ENCODE measurements around the gene CLPTM1. TPM values are rescaled to one million over a fixed set of nuclear protein-coding genes. Genes with fewer than 3 reads are reported as not detected.
"Not testable (repeated sequence)": the region's sequence is repeated elsewhere in the genome, so short reads cannot be mapped to it uniquely, and the experiment has no call there.

CLPTM1 gene
- total RNA-seq, 1 donor from 2014 or later: 36.7 TPM

- no peak for DNase-seq
These were observed 11.4 kb upstream of the CLPTM1 start for GRCh38 chr19:44943801-44944249.

DNA sequence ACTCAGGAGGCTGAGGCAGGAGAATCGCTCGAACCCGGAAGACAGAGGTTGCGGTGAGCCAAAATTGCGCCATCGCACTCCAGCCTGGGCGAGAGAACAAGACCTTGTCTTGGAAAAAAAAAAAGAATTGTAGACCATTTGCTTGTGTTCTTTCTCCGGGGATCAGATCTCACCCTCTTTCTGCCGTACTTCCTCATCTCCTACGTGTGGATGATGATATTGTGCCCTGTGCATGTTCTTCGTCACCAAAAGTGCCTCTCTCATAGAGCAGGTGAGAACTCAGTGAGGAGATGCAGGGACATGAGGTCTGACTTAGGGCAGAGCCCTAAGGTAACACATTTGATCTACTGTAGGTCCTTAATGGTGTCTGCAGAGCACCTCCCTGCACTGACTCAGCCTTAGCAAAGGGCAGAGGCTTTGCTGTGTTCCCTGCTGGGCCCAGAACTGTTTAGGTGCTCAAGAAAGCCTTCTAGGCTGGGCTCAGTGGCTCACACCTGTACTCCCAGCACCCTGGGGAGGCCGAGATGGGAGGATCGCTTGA lies 8.1 kb upstream of the CLPTM1 start:
- DNase-seq: no peak

DNA sequence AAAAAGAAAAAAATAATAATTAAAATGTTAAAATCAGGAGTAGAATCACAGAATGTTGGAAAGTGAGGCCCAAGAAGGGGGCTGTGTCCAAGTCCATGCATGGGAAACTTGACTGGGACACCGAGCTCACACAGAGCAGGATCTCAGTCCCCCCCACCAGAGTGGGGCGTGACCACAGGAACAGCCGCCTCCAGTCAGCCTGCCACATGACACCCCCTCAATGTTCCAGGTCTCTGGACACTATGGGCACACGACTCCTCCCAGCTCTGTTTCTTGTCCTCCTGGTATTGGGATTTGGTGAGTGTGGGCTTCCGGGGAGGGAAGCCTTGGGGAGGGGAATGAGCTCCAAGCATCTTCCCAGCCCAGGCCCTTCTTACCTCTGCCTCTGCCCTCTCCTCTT lies 6.9 kb upstream of the CLPTM1 start:
- DNase-seq: no peak

GRCh38 chr19:44948763-44949374 lies 6.3 kb upstream of the CLPTM1 start:
- no peak for DNase-seq

DNA sequence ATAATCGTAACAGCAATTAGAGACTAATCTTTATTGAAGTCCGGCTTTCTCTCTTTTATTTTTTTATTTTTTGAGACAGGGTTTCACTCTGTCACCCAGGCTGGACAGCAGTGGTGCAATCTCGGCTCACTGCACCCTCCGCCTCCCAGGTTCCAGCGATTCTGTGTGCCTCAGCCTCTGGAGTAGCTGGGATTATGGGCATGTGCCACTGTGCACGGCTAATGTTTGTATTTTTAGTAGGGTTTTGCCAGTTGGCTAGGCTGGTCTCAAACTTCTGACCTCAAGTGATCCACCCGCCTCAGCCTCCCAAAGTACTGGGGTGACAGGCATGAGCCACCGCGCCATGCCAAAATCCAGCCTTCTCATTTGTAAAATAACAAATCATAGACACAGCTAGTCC lies 5.6 kb upstream of the CLPTM1 start:
- DNase-seq: no peak

- peak; percentile 46 for DNase-seq
These were observed 3.7 kb upstream of the CLPTM1 start for GRCh38 chr19:44951179-44952159.

DNA sequence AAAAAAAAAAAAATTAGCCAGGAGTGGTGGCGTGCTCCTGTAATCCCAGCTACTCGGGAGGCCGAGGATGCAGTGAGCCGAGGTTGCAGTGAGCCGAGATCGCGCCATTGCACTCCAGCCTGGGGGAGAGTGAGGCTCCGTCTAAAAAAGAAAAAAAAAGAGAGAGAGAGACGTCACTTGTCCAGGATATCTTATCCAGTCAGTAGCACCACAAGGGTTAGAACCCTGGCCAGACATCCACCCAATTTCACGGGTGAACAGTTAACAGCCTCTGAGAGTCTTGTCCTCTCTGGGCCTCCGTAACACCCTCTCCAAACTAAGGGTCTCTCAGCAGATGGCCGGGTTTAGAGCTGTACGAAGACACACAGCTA lies 917 bp upstream of the CLPTM1 start:
- no peak for DNase-seq

DNA sequence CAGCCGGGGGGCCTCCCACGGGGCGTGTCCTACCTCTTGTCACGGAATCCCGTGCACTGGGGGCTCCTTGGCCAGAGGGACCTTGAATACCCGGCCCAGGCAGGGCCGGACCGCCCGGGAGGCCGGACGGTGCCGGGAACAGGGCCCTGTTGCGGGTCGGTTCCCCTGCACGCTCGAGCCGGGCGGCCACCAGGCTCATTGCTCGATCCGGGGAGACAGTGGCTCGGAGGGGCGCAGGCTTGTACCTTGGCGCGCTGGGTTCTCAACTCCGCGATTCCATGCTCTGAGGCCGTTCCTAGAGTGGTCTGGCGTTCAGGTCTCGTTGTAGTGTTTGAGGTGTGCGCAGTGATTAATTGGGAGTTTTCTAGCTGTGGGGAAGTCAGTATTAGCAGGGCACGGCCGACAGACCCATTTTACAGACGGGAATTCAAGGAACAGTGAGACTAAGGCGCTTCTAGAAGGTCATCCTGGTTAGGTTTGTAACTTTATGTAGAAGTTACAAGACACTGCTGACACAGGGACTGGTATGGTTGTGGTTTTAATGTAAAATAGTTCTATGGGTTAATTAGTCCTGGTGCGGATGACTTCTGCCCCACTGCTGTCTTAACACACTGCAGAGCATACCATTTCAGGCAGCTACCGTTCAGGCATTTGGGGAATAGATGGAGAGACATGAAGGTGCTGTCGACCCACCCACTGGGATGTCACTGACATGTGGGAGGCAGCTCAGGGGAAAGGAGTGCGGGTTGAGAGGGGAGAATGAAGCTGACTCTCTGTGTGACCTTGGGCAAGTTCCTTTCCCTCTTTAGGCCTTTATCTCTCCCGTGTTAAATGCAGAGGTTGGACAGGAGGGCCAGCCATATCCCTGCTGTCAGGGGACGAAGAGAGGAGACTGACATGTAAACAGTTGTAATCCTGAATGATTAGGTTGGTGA lies 592 bp downstream of the CLPTM1 start:
- DNase-seq: no peak

DNA sequence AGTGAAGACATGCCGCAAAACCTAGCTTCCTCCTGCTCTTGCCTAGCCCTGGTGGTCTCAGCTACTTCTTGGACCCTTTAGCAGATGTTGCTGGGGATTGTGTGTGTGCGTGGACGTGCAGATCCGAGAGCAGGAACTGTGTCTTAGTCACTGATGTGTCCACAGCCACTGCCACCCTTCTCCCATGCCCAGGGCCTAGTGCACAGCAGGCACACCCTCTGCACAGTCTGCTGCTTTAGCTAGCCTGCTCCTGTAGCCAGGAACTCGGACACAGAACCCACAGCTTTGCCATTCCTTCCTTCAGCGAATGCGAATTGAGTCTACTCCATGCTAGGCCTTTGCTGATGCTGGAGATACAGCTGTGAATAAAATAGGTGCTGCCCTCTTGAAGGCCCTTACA lies 2.3 kb downstream of the CLPTM1 start:
- DNase-seq: no peak

DNA sequence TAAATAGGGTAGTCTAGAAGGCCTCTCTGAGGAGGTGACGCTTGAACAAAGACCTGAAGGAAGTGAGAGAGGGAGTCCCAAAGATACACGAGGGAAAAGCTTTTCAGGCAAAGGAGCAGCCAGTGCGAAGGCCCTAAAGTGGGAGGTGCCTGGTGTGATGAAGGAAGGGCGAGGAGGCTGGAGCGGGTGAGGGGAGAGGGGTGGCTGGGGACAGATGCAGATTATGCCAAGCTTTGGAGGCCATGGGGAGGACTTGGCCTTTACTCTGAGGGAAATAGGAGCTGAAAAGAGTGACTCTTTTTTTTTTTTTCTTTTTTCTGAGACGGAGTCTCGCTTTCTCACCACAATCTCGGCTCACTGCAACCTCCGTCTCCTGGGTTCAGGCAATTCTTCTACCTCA lies 2.9 kb downstream of the CLPTM1 start:
- no peak for DNase-seq

DNA sequence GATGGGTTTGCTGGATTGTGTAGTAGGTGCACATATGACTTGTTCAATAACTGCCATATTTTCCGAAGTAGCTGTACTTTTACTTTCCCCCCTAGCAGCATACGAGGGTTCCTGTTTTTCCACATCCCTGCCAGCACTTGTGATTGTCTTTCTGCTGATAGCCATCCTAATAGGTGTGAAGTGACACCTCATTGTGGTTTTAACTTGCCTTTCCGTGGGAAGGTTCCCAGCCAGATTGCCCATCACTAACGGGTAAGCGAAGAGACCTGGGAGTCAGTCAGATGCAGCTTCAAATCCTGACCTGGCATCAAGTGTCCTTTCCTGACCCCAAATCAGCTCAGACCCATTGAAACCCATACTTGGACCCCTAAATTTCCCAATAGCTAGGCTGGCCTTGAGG lies 4.5 kb downstream of the CLPTM1 start:
- no peak for DNase-seq

DNA sequence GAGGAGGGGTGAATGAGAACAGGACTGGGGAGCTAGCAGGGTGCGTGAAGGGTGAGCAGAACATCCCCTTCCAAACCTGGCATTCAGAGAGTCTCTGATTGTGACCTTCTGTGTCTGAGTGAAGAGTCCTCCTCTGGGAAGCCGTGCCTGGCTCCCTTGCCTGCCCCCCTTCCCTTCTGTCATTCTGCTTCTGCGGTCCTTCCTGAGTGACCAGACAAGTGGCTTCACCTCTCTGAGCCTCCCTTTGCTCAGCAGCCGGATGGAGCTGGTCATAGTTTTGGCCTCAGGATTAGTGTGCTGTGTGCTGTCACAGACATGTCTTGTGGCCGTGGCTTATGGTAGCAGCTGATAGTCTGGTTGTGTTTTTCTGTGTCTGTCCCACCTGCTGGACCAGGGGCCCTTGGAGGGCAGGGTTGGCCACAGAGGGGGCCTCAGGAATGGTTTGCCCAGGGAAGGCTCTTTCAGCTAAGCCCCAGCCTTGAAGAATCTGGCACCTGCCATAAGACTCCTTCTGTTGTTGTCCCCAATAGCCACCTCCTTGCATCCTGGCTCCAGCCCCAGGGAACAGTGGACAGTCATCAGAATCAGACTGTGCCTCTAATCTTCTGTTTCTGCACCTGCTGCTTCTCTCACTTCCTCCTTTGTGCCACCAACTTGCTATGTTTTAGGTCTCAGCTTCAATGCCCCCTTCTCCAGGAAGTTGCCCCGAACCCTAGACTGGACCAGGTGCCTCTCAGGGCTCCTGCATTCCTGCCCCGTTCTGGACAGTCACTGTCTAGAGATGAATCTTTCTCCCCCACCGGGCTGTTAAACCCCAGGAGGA lies 5.9 kb downstream of the CLPTM1 start:
- DNase-seq: no peak

DNA sequence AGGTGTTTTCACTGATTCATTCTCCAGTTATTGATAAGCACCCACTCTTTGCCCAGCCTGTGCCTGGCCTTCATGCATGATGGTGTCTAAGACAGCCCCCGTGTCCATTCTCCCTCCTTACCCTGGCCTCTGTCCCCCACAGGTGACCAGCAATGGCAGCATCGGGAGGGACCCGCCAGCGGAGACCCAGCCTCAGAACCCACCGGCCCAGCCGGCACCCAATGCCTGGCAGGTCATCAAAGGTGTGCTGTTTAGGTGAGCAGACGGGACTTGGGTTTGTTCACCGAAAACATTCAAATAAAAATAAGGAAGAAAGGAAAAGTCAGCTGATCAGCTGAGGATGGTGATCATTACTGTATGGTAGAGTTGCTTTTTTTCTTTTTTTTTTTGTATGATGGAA lies 6.6 kb downstream of the CLPTM1 start:
- DNase-seq: no peak

- DNase-seq: no peak
These were observed 12.9 kb downstream of the CLPTM1 start for GRCh38 chr19:44968118-44968517.

DNA sequence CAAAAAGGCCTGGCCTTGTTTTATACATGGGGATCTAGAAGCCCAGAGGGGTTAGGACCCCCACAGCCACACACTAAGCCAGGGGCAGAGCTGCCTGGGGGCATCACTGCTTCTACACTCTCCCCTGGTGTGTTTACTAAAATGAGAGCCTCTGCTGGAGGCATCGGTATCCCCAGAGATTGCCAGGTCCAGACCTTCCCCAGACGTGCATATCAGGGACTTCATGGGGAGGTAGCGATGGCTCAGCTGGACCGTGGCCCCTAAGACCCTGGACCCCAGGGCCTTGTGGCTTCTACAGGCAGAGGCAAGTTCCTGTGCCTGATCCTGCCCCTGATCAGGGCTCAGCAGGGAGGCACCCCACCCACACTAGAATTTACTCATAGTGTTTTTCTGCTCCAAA lies 13.5 kb downstream of the CLPTM1 start:
- no peak for DNase-seq

GRCh38 chr19:44969437-44969836 lies 14.3 kb downstream of the CLPTM1 start:
- DNase-seq: no peak

- not testable (repeated sequence) for DNase-seq
These were observed 16.3 kb downstream of the CLPTM1 start for GRCh38 chr19:44971451-44971850.

DNA sequence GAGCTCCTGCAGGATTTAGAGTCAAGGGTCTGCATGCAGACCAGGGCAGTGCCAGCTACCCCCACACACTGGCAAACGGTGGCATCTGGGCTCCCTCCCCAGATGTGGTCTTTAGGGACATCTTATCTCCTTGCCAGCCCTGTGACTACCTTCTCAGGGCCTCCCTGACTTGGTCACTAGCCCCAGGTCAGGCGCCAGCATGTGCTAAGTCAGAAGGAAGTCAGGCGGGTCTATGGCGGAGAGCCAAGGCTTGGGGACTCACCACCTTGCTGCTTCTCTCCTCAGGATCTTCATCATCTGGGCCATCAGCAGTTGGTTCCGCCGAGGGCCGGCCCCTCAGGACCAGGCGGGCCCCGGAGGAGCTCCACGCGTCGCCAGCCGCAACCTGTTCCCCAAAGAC lies 17.6 kb downstream of the CLPTM1 start:
- DNase-seq: no peak

GRCh38 chr19:44973982-44974735 lies 19.0 kb downstream of the CLPTM1 start:
- DNase-seq: no peak

GRCh38 chr19:44974857-44975256 lies 19.7 kb downstream of the CLPTM1 start:
- DNase-seq: no peak

DNA sequence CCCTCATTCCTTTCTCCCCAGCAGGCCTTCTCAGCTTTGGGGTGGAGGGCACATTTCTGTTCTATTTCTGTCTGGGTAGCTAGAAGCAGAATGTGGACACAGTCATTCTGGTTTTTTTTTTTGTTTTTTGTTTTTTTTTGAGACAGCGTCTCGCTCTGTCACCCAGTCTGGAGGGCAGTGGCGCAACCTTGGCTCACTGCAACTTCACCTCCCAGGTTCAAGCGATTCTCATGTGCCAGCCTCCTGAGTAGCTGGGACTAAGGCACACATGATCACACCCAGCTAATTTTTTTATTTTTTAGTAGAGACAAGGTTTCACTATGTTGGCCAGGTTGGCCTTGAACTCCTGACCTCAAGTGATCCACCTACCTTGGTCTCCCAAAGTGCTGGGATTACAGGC lies 20.3 kb downstream of the CLPTM1 start:
- no peak for DNase-seq

Measured in skin of body (tissue), 2 donors.